Activated naive CD4-positive, alpha-beta T cell treated with anti-CD3 and anti-CD28 coated beads, Interleukin-2, amount 50 U/mL, for 72 hours (primary cell): ENCODE results near the gene MLIP. TPM values are rescaled to one million over a fixed set of nuclear protein-coding genes. Genes with fewer than 3 reads are reported as not detected.

ENCODE experiments used
- ATAC-seq, 2 donors: fragments of 150-1000 bp; cut with Tn5 transposase; 2 replicates each; pipeline ENCODE4 v1.10.0; 2021; ENCODE audit warnings: mild to moderate bottlenecking in 2 of 2, moderate library complexity in 2 of 2
- DNase-seq, 2 donors: peaks; one replicate each; pipeline ENCODE4 v3.0.0; 2021 to 2022; ENCODE audit warnings: low spot score in 2 of 2
- H3K27ac Mint-ChIP-seq, 2 donors: one replicate each; pipeline ENCODE4 v1.8.0; 2022; ENCODE audit warnings: mild to moderate bottlenecking in 2 of 2, mixed read lengths in 2 of 2
- H3K36me3 Mint-ChIP-seq, 2 donors: one replicate each; pipeline ENCODE4 v1.8.0; 2022; ENCODE audit warnings: mixed read lengths in 2 of 2
- H3K9me3 Mint-ChIP-seq, 2 donors: one replicate each; pipeline ENCODE4 v1.8.0; 2022; ENCODE audit warnings: mixed read lengths in 2 of 2
- total RNA-seq, 2 donors: library from RNA; stranded (reverse); gene quantifications; one replicate each; pipeline ENCODE4 v1.2.3, GENCODE V29; 2022

MLIP gene
- total RNA-seq, 2 donors from 2014 or later: not detected

- H3K36me3 Mint-ChIP-seq: no peaks in the 10 kb centered on the region
- DNase-seq (no peak), ATAC-seq (no peak)
- peaks cover 8 to 9% of the 10 kb centered on the region in 2 donors for H3K9me3 Mint-ChIP-seq
- no peak overlapping the region for H3K27ac Mint-ChIP-seq
Observed at GRCh38 chr6:54114991-54115390, 3.7 kb downstream of the MLIP start.

- ATAC-seq (no peak), DNase-seq (no peak)
- H3K27ac Mint-ChIP-seq: no peak overlapping the region
- H3K36me3 Mint-ChIP-seq: no peaks in the 10 kb centered on the region
- H3K9me3 Mint-ChIP-seq: peaks cover 9 to 13% of the 10 kb centered on the region in 2 donors
Observed at GRCh38 chr6:54115966-54116365, 4.7 kb downstream of the MLIP start.

- no peaks in the 10 kb centered on the region for H3K36me3 Mint-ChIP-seq
- H3K27ac Mint-ChIP-seq: no peak overlapping the region
- peaks cover 9 to 13% of the 10 kb centered on the region in 2 donors for H3K9me3 Mint-ChIP-seq
- DNase-seq (no peak), ATAC-seq (no peak)
Observed at GRCh38 chr6:54118117-54118516, 6.9 kb downstream of the MLIP start.

- no peak for DNase-seq
- no peak overlapping the region for H3K27ac Mint-ChIP-seq
- H3K36me3 Mint-ChIP-seq: no peaks in the 10 kb centered on the region
- no peak for ATAC-seq
- H3K9me3 Mint-ChIP-seq: peaks cover 0 to 3% of the 10 kb centered on the region in 2 donors
Observed at GRCh38 chr6:54125493-54125892, 14.2 kb downstream of the MLIP start.

GRCh38 chr6:54130179-54130578, 18.9 kb downstream of the MLIP start:
- H3K27ac Mint-ChIP-seq: no peak overlapping the region
- DNase-seq (no peak), ATAC-seq (no peak)
- H3K36me3 Mint-ChIP-seq: no peaks in the 10 kb centered on the region
- H3K9me3 Mint-ChIP-seq: peaks cover 0 to 6% of the 10 kb centered on the region in 2 donors

- no peak for DNase-seq
- no peak for ATAC-seq
- no peak overlapping the region for H3K27ac Mint-ChIP-seq
- H3K36me3 Mint-ChIP-seq: no peaks in the 10 kb centered on the region
- peaks cover 5 to 15% of the 10 kb centered on the region in 2 donors for H3K9me3 Mint-ChIP-seq
Observed at GRCh38 chr6:54132587-54132986, 21.3 kb downstream of the MLIP start.

- no peaks in the 10 kb centered on the region for H3K36me3 Mint-ChIP-seq
- no peak for ATAC-seq
- H3K27ac Mint-ChIP-seq: no peak overlapping the region
- no peak for DNase-seq
- peaks cover 5 to 20% of the 10 kb centered on the region in 2 donors for H3K9me3 Mint-ChIP-seq
Observed at GRCh38 chr6:54133186-54133585, 21.9 kb downstream of the MLIP start.

GRCh38 chr6:54134935-54135334, 23.7 kb downstream of the MLIP start:
- H3K9me3 Mint-ChIP-seq: peaks cover 5 to 20% of the 10 kb centered on the region in 2 donors
- no peak for ATAC-seq
- H3K27ac Mint-ChIP-seq: no peak overlapping the region
- H3K36me3 Mint-ChIP-seq: no peaks in the 10 kb centered on the region
- DNase-seq: no peak

- DNase-seq (no peak), ATAC-seq (no peak)
- no peaks in the 10 kb centered on the region for H3K36me3 Mint-ChIP-seq
- H3K27ac Mint-ChIP-seq: no peak overlapping the region
- H3K9me3 Mint-ChIP-seq: peaks cover 5 to 20% of the 10 kb centered on the region in 2 donors
Observed at GRCh38 chr6:54135665-54136369, 24.6 kb downstream of the MLIP start.

GRCh38 chr6:54138795-54139194, 27.6 kb downstream of the MLIP start:
- H3K9me3 Mint-ChIP-seq: peaks cover 5 to 15% of the 10 kb centered on the region in 2 donors
- ATAC-seq: no peak
- DNase-seq: no peak
- H3K27ac Mint-ChIP-seq: no peak overlapping the region
- no peaks in the 10 kb centered on the region for H3K36me3 Mint-ChIP-seq

GRCh38 chr6:54140811-54141210, 29.6 kb downstream of the MLIP start:
- Mint-ChIP-seq H3K27ac (no peak overlapping the region), H3K9me3 (peaks cover 5 to 15% of the 10 kb centered on the region in 2 donors), H3K36me3 (no peaks in the 10 kb centered on the region)
- ATAC-seq: no peak
- no peak for DNase-seq

- no peak for ATAC-seq
- H3K9me3 Mint-ChIP-seq: peaks cover 0 to 1% of the 10 kb centered on the region in 2 donors
- H3K27ac Mint-ChIP-seq: no peak overlapping the region
- H3K36me3 Mint-ChIP-seq: no peaks in the 10 kb centered on the region
- DNase-seq: no peak
Observed at GRCh38 chr6:54142889-54143519, 31.8 kb downstream of the MLIP start.

GRCh38 chr6:54151861-54152260, 40.6 kb downstream of the MLIP start:
- H3K9me3 Mint-ChIP-seq: no peaks in the 10 kb centered on the region
- H3K27ac Mint-ChIP-seq: no peak overlapping the region
- DNase-seq (no peak), ATAC-seq (no peak)
- H3K36me3 Mint-ChIP-seq: no peaks in the 10 kb centered on the region

GRCh38 chr6:54156650-54157250, 45.5 kb downstream of the MLIP start:
- no peak for DNase-seq
- Mint-ChIP-seq H3K36me3 (no peaks in the 10 kb centered on the region), H3K9me3 (no peaks in the 10 kb centered on the region), H3K27ac (no peak overlapping the region)
- no peak for ATAC-seq

- Mint-ChIP-seq H3K9me3 (no peaks in the 10 kb centered on the region), H3K36me3 (no peaks in the 10 kb centered on the region), H3K27ac (no peak overlapping the region)
- DNase-seq (no peak), ATAC-seq (no peak)
Observed at GRCh38 chr6:54157405-54157804, 46.2 kb downstream of the MLIP start.

- DNase-seq: no peak
- ATAC-seq: no peak
- H3K27ac Mint-ChIP-seq: no peak overlapping the region
- no peaks in the 10 kb centered on the region for H3K36me3 Mint-ChIP-seq
- peaks cover 4 to 8% of the 10 kb centered on the region in 2 donors for H3K9me3 Mint-ChIP-seq
Observed at GRCh38 chr6:54173089-54173488, 61.8 kb downstream of the MLIP start.

GRCh38 chr6:54179152-54179551, 67.9 kb downstream of the MLIP start:
- no peak for DNase-seq
- Mint-ChIP-seq H3K27ac (no peak overlapping the region), H3K36me3 (no peaks in the 10 kb centered on the region), H3K9me3 (peaks cover 0 to 19% of the 10 kb centered on the region in 2 donors)
- no peak for ATAC-seq

- H3K36me3 Mint-ChIP-seq: no peaks in the 10 kb centered on the region
- H3K27ac Mint-ChIP-seq: no peak overlapping the region
- H3K9me3 Mint-ChIP-seq: peaks cover 0 to 11% of the 10 kb centered on the region in 2 donors
- ATAC-seq: no peak
- DNase-seq: no peak
Observed at GRCh38 chr6:54183616-54184015, 72.4 kb downstream of the MLIP start.
